HEK293 (cell line): Measurements from ENCODE around the gene C1QTNF4.

ENCODE experiments used
- CTCF ChIP-seq: fragments of 450-650 bp; formaldehyde crosslinking; IDR thresholded peaks from 2 replicates; pipeline ENCODE4 v1.5.1; 2016; ENCODE audit warnings: missing biosample characterization, missing genetic modification characterization
- ZNF280C ChIP-seq: fragments of 450-650 bp; formaldehyde crosslinking; IDR thresholded peaks from 2 replicates; pipeline ENCODE4 v1.5.1; 2016; ENCODE audit warnings: missing biosample characterization, missing genetic modification characterization

- TF ChIP-seq CTCF (tag by site-specific recombination) (no peak), ZNF280C (tag by site-specific recombination) (no peak)
Observed at GRCh38 chr11:47589118-47589517, 5.1 kb downstream of the C1QTNF4 start.
